GM18502 (cell line): ENCODE results near the gene NECTIN1.
A peak's percentile ranks its signal among the peaks of the same experiment; 100 is the strongest.

Source experiments
- ATAC-seq: cut with Tn5 transposase; IDR thresholded peaks from one replicate; pipeline ENCODE4 v1.9.1; 2021; ENCODE audit warnings: mild to moderate bottlenecking; ENCODE audit not compliant: unreplicated experiment, poor library complexity

NECTIN1 gene

DNA sequence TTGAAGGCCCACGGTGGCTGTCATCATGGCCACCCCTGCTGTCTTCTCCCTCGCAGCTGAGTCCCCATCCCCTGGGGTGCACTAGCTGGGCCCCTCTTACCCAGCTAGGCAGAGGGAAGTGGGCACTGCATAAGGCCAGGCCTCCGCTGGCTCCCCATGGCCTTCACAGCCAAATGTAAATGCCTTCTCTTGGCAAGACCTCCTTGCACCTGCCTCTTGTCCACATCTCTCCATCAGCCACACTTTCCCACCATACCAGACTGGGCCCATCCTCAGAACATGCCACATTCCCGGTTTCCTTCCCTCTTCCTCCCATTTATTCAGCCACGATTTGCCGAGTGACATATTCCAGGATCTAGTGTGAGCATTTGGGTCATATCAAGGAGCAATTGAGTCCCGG, 49.7 kb downstream of the NECTIN1 start:
- no peak for ATAC-seq

DNA sequence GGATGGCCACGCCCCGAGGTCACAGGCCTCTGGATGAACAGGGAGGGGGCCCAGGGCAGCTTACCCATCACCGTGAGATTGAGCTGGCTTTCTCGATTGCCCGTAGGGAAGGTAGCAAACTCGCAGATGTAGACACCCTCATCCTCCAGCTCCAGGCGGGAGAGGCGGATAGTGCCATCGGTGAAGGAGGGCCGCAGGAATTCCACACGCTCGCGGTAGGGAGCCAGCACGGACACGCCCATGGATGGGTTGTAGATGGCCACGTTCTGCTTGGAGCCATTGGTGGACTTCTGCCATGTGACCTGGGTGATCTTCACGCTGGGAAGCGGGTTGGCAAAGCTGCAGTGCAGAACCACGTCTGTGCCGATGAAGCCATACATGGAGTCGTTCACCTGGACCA, 50.6 kb downstream of the NECTIN1 start:
- no peak for ATAC-seq

DNA sequence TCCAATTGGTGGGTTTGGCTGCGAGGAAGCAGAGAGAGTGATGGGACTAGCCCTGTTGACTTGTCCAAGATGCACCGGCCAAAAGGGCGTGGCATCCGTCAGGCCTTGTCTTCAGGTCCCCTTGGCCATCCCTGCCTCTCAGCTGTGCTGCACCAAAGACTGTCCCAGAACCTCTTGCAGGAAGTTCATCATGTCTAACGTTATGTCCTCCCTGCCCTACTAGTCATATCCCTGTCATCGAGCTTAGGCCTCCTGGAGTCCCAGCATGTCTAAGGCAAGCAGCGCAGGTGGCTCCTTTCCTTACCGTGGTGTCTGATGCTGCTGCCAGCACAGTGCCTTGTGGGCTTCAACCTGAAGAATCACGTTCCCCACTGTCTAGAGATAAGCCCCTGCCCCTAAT, 51.2 kb downstream of the NECTIN1 start:
- no peak for ATAC-seq

DNA sequence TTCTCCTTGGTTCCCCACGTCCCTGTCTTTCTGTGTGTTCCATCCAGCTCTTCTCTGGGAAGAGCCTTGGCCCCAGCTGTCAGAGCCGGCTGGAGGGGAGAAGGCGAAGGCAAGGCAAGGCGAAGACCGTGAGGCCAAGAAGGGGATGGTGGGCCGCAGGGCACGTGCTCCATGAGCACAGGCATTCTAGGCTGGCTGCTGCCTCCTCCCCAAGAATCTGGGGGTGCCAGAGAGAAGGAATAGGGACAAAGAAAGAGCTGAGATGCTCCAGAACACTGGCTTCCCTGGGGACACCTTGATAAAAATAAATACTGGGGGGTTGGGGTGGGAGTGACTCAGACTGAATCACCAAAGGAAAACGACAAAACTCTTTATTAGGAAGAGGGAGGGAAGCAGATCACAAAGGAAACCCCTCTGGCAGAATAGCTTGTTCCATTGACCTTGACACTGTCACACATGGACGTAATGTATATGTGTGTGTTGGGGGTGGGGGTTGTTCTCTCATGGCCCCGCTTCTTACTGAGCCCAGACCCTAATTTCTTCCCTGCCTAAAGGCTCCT, 52.5 kb downstream of the NECTIN1 start:
- no peak for ATAC-seq

DNA sequence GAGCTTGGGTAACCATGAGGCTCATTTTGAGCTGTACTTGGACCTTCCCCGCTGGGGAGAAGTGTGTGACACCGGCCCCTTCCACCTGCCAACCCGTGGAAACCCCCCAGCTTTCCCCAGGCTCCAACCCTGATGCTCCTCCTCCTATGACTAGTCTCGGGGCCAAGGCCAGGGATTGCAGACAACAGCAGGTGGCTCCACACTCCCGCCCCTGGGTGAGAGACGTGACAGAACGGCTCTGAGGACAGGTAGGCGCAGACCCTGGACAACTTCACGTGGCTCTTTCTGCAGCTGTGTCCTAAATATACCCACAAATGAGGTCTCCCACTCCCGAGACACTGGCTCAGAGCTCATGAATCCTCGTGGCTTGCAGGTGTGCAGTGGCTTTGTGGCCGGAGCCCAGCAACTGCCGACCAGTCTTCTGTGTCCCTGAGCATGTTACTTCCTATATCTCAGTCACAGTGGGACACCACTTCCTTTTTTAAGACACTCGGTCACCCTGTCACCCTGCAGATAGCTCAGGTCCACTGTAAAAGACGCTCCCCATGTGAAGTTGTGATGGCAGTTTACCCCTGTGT, 55.2 kb downstream of the NECTIN1 start:
- peak; percentile 86 for ATAC-seq

DNA sequence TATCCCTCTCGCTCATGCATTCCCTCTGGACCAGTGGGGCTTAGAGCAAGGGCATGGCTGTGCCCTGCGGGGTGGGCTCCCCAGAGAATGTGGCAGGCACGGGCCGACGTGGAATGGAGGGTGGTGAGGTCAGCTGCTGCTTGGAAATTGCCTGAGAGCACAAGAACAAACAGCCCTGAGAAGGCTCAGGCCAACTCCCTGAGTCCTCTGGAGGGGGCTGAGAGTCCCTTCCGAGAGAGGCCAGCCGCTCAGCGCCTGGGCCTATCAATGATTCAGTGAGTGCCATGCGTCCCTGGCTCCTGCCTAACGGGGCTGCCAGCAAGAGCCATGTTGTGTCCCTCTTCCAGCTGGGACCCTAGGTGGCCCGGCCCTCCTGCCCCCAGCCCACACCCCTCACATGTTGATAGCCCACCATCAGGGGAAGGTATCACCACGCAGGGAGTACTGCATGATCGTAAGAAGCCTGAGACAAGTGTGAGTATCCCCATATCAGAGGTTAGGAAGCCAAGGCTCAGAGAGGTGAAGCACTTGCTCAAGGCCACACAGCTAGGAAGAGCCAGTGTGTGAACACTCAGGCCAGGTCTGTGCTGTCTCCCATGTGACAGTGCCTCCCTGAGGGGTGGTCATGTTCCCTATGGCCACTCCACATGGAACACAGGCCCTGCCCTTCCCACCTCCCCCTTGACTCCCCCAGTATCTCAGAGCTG, 55.8 kb downstream of the NECTIN1 start:
- peak; percentile 13 for ATAC-seq

DNA sequence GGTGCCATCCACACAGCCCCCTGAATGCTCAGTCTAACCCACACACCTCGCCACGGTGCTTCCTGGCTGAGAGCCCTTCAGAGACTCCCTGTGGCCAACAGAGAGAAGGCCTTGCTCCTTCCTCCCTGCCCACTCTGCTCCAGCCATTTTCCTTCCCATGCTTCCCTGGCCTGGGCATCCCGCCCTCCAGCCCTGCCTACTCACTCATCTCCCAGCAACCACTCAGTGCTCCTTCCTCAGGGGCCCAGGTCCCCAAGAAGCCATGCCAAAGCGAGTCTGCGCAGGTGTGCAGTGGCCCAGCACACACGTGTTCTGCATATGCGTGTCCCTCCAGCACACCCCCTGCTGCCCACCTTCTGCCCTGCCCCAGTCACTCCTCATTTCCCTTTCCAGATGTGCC, 56.4 kb downstream of the NECTIN1 start:
- ATAC-seq, result no peak

DNA sequence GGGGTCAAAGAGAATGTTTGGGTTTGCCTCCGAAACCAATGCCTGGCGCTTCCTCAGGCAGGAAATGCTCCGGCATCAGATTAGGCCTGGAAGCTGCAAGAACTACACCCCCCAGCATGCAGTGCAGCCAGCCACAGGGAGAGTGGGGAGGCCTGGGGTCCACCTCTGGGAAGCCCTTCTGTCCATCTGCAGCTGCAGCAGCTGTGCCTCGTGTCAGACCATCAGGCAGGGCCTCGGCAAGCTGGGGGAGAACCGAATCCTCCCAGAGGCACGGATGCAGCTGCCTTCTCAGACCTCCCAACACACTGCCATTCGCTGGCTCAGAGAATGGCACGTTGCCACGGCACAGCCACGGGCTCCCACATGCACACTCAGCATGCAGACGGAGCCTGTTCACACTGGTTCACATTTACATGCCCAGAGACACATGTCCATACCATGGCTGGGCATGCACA, 57.4 kb downstream of the NECTIN1 start:
- ATAC-seq, result no peak

DNA sequence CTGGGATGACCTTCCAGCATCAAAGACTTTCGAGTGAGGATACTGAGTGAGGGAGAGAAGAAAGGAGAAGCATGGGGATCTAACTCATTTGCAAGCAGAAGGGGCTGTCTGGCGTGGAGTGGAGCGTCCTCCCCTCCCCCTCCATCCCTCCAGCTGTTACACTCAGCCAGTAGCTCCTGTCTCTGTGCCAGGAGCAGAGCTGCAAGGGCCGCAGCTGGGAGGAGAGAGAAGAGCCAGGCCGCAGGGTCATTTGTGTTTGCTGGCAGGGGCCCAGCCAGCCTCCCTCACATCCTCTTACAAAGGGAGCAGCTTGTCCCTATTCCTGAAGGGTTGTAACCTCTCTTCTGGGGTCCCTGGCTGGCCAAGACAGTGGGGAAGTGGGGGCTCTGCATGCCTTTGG, 57.9 kb downstream of the NECTIN1 start:
- ATAC-seq, result no peak

DNA sequence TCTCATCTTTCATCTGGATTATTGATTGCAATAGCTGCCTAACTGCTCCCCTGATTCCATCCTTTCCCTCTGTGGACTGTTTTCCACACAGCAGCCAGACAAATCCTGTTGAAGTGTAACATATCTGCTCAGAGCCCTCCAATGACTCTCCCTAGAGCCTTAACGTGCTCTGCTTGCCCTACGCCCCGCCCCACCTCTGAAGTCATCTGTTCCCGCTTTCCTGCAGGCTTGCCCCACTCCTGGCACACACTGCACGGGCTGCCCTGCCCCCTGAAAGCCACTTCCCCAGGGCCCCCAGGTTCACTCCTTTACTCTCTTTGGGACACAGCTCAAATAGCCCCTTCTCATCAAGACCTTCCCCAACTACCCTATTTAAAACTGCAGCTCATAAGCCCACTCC, 59.5 kb downstream of the NECTIN1 start:
- ATAC-seq, result no peak

DNA sequence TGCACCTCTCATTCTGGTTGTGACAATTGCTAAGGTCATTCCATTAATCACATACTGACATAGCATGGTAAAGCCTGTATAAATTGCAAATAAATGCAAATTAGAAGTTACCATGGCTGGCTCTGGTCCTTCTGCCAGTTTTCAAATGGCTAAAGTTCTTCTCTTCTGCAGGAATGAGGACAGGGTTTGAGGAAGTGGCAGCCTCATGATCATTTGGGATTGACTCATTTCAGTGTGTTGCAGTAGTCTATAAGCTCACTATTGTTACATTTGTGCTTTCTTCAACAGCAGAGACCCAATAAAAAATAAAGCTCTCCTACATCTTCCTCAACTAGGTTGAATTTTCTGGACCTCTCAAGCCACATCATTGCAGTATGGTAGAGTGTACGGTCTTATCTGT, 60.3 kb downstream of the NECTIN1 start:
- no peak for ATAC-seq

DNA sequence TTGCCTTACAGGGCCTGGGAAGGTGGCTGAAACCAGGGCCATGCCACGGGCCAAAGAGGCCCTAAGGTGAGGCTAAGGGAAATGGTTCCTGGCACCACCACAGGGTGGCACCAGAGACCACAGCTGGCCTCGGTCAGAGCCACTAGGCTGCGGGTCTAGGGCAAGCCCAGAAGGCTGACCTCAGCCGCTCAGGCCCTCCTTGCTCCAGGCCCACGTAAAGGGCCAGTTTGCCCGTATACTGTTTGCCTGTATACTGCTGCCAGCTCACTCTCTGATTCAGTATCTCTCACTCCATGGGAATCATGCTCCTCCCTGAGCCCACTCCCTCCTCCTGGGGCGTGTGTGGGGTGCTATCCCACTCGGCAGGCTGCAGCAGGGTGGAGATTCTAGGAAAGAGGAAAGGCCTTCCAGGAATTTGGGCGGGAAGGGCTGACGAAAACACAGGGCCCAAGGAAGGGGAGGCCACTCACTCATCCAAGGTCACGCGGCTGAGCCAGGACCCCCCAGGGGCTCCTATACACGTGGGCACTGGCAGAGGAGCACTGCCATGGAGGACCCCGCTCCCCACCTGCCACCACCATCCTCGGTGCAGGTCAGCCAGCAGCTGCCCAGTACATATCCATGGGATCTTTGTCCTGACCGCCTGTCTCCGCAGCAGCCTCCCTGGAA, 62.4 kb downstream of the NECTIN1 start:
- ATAC-seq, result peak; percentile 76

DNA sequence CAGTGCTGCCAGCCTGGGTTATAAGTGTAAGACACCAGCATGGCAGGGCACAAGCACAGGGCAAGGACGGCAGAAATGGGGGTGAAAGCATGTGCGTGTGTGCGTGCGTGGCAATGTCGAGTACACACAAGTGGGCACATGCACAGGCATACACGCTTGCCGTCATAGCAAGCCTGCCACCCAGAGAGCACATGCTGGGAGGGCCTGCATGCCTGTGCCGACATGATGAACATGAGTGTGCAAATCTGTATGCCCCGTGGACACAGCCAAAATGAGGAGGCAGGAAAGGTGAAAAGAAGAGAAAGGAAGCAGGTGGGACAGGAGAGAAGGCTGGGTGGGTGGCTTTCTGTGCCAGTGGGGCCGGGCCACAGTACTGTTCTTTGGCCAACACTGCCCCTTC, 62.9 kb downstream of the NECTIN1 start:
- no peak for ATAC-seq

DNA sequence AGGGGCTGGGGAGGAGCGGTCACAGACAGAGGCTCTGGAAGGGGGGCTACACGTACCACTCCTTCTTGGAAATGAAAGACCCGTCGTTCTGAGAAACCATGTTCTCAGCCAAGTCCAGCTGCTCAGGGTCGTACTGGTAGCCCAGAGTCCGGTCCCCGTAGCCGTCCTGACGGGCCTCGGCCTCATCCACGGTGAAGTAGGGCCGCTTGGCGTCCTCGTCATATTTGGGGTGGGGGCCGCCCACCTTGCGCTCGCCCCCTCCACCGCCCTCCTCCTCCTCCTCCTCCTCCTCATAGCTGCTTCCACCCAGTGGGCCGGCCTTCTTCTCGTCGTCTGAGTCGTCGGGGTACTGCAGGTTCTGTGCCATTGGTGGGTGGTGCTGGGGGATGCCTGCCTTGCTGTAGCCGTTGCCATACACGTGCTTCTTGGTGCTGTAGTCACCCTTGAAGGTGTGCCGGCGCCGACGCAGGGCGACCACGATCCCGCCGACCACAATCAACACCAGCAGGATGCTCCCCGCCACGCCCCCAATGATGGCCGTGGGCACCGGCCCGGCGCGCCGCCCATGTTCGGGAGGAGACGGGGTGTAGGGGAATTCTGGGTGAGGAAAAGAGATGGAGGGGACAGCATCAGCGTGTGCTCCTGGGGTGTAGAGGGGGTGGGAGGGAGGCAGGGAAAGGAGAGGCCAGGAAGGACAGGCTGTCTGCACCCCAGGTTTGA, 64.1 kb downstream of the NECTIN1 start:
- no peak for ATAC-seq

DNA sequence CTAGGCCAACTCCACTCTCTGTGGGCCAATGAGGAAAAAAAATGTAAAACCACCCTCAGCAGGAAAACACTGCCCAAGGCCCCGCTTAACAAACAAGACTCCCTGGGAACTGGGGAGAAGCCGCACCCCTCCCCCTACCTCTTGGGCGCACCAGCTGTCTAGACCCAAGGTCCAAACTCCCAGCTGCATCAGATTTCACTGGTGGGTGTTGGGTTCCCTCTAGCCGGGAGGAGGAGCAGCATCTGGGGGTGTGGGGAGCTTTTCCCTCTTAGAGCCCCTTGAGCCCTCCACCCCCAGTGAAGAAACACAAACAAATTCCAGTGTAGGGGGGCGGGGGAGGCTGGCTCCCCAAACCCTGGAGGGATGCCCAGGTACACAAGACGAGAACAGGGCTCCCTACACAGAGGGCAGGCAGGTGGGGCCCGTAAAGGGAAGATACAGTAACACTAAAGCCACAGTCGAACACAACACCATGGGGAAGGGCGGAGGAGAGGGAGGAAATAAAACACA, 64.9 kb downstream of the NECTIN1 start:
- no peak for ATAC-seq

DNA sequence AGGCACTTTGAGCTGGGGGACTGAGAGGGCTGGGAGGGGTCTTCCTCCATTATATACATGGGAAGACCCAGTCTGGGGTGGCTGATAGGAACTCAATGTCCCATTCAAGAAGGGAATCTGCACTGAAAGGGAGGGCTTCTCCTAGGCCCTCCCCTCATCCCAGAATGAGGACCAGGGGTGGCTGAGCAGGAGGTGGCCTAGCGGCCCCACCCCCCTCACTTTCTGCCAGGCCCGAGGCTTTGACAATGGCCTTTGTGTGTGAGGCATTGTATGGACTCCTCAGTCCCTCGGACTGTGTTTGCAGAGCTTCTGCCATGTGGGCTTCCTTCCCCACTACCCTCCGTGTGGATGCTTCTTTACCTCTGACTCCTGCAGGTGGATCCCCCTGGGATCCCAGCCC, 65.7 kb downstream of the NECTIN1 start:
- no peak for ATAC-seq

DNA sequence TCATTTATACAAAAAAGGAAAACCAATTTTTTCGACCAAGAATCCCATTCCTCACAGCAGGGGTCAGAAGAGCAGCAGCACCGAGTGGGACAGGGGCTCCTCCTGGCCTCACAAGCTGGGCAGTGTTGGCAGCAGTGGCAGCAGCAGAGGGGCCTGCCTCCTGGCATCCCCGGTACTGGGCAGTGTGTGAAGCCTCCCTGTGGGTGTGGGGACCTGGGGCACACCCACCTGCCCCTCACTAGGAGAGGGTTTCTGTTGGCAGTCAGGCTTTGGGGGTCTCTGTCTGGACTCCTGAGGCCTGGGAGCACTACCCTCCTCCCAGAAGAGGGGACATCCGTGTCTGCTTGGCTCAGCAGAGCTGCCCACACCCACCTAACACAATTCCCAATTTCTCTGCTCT, 67.8 kb downstream of the NECTIN1 start:
- ATAC-seq, result no peak

DNA sequence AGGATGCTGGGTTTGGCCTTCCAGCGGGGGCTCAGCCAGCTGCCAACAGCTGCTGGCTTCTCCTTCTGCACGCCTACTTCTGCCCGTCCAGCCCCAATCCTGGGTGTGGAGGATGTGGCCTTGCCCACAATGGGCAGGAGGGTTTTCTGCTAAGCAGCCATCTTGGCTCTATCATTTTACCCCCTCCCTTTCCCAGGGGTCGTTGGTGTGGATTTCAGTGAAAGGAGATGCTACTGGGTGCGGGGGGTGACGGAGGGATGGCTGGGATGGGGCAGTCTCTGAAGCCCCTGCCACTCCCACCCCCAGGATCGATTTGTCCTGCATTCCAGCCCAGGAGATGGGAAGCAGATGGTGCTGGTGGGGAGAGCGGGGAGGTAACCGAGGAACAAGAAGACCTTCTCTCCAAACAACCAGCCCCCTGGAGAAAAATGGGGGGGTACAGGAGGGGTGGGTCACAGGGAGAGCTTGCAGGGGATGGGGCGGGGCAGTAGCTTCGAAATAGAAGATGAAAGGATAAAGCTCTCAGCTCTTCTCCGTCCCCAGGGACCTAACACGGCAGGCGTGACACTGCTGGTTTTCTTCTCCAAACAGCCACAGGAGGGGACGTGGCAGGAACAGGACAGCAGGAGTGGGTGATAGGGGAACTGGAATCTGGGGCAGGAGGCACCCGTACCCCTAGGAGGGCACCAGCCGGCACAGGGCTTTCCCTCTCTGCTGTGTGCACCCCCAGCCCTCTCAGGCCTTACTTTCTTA, 68.9 kb downstream of the NECTIN1 start:
- no peak for ATAC-seq

DNA sequence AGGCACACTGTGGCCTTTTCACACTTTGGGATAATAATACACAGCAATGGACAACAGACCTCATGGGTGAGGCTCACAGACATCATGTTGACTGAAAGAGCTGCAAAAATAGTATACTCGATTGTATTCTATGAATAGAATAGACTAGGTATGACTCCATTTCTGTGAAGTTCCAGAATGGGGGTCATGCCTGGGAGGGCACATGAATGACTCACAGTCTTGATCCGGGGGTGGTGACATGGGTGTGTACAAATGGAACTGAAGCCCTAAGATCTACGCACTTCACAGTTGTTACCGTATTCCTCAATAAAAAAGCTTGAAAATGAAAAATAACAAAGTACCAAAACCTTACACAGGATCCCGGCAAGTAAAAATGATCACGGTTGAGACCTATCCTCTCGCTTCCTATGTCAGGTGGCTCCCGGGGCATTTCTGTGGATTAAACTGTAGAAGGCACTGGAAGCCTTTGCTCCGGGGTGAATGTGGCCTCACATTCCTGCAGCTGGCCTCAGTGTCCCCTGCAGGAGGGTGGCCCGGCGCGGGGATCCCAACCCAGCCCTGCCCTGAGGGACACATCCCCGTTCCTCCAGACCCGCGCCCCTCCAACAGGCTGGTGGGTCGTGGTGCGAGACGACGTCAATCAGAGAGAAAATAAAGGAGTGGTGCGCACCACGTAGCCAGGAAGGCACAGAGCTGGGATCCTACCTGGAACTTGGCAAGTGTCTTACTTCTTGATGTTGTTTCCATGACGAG, 75.9 kb downstream of the NECTIN1 start:
- ATAC-seq, result no peak
